GM19238 (cell line): ENCODE measurements around the gene CPXM2.

ENCODE experiments used
- DNase-seq: peaks from one replicate; pipeline ENCODE4 v3.0.0; 2011; ENCODE audit warnings: low spot score; ENCODE audit not compliant: insufficient read length

The CPXM2 gene

DNA sequence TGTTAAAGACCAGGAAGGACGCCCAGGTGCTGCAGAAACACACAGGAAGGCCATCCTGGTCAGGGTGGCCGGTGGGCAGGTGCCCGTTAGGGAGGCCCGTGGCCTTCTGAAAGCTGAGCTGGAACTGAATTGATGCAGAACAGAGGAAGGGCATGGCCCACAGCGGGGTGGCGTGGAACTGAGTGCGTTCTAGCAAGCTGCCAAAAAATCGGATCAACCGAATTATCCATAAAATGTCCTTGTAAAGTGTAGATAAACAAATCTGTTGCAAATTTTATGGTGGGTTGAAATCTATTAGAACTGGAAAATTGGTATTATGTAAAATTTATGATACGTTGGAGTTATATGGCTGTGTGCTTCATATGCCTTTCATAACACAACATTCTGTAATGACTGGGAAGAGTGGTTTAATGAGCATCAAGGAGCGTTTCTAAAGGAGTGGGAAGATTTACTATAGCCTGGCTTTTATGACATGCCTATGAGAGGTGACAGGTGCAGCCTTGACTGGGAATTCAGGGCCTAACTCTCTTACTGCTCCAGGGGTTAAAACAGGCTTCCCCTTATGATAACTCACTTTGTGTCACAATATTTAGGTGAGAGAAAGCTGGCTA lies 117.4 kb downstream of the CPXM2 start:
- no peak for DNase-seq

DNA sequence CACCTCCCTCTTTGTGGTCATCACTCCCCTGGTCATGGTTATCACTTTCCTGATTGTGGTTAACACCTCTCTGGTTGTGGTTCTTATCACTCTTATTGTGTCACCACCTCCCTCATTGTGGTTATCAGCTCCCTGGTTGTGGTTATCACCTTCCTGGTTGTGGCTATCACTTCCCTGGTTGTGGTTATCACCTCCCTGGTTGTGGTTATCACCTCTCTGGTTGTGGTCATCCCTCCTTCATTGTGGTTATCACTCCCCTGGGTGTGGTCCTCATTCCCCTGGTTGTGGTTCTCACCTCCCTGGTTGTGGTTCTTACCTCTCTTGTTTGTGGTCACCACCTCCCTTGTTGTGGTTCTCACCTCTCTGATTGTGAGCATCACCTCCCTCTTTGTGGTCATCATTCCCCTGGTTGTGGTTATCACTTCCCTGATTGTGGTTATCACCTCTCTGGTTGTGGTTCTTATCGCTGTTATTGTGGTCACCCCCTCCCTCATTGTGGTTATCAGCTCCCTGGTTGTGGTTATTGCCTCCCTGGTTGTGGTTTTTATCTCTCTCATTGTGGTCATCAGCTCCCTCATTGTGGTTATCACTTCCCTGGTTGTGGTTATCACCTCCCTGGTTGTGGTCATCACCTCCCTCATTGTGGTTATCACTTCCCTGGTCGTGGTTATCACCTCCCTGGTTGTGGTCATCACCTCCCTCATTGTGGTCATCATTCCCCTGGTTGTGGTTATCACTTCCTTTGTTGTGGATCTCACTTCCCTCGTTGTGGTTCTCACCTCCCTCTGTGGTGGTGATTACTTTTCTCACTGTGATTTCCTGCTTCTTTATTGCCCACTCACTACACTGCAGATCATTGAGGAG lies 118.7 kb downstream of the CPXM2 start:
- no peak for DNase-seq

DNA sequence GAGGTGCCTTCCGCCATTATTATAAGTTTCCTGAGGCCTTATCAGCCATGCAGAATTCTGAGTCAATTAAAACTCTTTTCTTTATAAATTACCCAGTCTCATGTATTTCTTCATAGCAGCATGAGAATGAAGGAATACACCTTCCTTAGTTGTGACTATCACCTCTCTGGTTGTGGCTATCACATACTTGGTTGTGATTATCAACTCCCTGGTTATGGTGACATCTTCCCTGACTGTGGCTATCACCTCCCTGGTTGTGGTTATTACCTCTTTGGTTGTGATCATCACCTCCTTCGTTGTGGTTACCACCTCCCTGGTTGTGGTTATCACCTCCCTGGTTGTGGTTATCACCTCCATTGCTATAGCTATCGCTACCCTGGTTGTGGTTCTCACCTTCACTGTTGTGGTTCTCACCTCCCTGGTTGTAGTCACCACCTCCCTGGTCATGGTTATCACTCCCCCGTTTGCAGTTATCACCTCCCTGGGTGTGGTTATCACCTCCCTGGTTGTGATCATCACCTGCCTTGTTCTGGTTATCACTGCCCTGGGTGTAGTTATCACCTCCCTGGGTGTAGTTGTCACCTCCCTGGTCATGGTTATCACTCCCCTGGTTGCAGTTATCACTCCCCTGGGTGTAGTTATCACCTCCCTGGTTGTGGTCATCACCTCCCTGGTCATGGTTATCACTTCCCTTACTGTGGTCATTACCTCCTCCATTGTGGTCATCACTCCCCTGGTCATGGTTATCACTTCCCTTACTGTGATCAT lies 119.5 kb downstream of the CPXM2 start:
- DNase-seq = no peak

- DNase-seq = no peak
These were observed 122.0 kb downstream of the CPXM2 start for GRCh38 chr10:123769647-123770046.

- DNase-seq = no peak
These were observed 124.8 kb downstream of the CPXM2 start for GRCh38 chr10:123766761-123767160.

DNA sequence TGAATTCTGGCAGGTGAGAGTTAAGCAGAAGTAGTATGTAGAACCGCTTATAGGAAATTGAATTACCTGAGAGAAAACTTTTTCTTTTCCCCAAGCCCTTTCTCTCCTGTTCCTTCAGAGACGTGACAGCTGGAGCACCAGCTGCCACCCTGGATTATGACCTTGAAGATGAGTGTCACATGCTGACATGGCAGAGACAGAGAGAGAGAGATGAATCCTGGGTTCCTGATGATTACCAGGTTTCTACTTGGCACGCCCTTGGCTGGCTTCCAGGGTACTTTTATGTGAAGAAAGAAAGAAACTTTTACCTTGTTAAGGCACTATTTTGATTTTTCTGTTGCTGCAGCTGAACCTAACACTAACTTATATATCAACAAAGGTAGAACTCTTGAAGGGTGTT lies 125.6 kb downstream of the CPXM2 start:
- DNase-seq = no peak

DNA sequence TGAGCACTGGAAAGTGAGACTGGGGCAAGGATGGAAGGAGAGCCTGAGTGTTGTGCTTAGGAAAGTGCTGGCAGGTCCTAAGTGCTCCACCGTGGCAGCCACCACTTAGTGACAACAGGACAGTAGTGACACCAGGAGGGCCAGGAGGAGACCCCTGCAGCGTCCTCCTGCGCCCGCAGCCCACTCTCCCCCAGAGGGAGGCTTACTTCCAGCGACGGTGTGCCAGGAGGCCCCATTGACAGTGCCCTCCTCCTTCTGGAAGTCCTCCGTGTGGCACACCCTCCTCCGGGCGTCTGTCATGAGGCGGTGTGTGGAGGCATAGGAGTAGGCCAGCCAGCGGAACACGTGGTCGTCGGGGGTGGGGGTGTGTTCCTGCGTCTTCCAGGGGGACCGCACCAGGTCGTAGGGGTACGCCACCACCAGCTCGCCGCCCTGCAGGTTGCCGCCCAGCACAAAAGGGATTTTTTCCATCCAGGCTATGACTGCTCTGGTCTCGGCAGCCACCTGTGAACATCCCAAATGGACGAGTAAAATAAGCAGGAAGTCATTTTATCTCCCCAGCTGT lies 129.9 kb downstream of the CPXM2 start:
- DNase-seq = no peak

- DNase-seq = no peak
These were observed 130.6 kb downstream of the CPXM2 start for GRCh38 chr10:123761038-123761428.

DNA sequence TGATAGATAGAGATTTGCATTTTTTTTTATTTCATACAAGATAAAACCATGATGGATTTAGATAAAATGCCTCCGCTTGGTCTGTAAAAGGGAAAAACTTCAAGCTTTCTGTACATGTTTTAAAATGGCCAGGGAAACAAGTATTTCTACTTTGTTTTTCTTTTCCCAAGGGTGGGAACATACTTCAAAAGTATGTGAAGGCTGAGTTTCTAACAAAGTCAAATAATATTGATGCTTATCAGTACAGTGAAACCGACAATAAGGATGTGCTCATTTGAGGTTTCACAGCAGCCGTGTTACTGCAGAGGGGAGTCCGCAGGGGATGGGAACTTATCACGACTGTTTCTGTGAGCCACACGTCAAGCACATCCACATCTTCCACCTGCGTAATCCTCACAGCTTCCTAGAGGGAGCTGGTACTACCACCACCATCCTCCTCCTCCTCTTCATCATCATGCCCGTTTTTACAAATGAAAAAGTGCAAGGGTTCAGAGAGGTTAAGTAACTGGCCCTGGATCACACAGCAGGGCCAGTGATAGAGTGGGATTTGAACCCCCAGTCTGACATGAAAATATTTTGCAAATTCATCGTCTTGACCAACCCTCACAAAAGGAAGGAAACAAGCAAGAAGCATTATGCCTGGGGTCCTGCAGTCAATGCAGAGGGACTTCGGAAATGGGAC lies 131.1 kb downstream of the CPXM2 start:
- no peak for DNase-seq

GRCh38 chr10:123759501-123760031 lies 132.0 kb downstream of the CPXM2 start:
- DNase-seq = no peak

DNA sequence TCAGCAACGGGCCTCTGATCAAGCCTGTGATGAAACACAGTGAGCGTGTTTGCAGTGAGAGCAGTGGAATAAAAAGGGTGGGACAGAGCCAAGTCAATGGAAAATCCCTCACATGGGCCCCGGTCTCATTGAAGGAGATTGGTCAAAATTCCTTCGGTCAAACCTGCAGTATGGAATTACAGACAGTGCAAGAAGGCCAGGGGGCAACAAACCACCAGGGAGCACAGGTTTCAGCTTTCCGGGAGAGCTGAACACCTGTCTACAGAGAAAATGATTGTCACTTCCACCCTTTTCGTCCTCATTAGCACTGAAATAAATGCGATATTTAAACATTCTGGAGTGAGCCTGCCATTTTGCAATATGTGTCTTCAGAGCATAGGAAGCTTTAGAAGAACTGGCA lies 132.6 kb downstream of the CPXM2 start:
- no peak for DNase-seq

DNA sequence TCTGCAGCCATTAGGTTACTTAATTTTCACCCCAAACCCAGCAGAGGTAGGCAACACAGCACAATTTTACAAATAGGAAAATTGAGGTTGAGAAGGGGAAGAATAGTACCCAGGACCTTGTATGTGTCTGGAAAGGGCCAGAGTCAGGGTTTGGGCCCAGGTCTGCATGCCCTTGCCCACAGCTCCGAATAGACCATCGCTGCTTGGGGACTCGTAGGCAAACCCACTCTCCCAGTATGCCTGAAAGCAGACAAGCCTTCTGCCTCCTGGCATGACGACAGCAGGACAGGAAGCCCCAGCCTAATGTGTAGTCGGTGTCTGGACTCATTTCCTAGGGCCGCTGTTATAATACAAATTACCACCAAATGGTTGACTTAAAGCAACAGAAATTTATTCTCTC lies 133.8 kb downstream of the CPXM2 start:
- DNase-seq = no peak

DNA sequence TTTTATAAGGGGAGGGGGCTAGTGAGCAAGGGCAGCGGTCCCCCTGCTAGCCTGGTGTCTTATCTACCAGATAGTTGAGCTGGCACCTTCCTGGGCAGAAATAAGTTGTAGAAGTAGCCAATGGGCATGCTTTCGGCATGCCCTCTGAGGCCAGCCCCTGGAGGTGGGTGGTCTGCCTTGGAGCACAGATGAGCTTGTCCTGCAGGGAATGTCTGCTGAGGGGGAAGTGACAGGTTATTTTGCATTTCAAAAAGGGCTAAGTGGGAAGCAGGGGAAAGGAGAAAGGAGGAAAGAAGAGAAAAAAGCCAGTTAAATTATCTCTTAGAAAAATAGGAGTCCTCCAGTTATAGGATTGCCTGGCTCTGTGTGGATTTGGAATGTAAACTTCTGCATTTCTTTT lies 136.5 kb downstream of the CPXM2 start:
- no peak for DNase-seq

GRCh38 chr10:123754123-123754522 lies 137.5 kb downstream of the CPXM2 start:
- no peak for DNase-seq

DNA sequence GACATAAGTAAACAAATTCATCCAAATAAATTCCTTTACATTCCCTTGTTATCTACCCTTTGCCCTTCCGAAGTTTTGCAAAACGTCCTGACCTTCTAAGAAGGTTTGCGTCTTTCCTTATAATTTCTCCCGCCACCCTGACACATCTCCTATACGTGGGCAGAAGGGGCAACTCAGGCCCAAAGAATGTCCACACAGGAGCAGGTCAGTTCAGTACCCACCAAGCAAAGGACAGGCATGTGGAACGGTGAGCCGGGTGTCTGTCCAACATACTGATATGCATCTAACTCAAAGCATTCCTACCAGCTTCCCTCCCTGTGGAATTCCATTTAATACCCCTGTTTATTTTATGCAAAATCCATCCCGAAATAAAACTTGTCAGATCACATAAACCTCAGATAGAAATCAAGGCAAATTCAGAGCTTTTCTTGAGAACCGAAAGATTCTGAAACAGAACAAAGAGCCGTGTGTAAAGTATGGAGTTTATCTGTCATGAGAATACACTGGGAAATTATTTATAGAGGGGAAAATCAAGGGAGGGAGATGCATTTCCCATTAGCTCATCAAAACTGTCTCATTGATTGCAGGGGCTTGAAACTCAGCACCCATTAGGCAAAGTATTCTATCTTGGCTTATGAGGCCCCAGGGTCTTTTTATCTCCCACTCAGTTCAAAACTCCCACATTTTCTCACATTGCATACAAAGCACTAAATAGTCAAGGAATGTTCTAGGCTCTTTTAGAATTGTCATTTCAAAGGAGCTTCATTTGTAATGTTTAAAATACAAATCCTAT lies 140.1 kb downstream of the CPXM2 start:
- no peak for DNase-seq

DNA sequence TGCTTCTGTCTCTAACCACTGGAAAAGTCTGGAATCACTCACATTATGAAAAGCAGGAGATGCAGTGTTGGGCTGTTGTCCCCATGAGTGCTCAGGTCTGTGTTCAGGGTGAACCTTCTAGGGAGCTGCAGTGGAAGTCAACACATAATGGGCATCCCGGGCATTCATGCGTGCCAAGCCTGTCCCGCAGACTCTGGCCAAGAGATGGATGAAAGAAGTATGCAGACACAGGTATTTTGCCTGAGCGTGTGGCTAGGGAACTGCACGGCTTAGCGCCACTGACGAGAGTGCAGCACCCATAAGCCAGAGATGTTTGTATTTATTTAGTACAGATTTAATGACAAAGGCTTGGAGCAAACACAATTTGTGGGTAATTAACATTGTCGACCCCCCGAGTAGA lies 140.7 kb downstream of the CPXM2 start:
- no peak for DNase-seq

DNA sequence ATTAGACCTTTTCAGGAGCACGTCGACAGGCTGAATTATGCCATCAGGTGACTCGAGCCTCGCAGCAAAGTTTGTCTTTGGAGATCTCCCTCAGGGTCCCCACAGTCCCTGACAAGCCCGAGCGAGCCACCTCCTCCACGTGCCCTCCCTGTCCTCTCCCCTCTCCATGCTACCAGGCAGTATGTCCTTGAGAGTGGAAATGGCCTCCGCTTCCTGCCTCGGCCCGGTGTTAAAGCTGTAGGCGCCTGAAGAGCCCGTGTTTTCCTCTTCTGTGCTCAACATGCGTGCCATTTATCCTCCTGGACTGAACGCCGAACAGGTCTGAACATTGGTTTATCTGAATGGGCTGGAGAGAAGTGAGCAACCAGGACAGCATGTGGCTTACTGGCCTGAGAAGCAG lies 142.9 kb downstream of the CPXM2 start:
- no peak for DNase-seq

DNA sequence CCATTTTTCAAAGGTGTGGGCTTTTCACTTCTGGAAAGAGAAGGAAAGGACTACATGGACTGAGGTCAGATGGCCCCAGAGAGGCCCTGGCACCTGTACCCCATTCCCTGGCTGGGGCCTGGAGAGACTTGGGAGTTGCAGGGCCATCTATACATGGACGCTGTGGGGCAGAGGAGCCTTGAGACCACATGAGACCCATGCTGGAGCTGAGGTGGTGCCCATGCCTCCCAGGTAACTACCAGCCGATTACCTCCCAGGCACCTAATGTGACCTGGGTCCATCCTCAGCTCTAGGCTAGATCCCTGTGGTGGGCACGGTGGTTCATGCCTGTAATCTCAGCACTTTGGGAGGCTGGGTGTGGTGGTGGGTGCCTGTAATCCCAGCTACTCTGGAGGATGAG lies 144.2 kb downstream of the CPXM2 start:
- DNase-seq = no peak

DNA sequence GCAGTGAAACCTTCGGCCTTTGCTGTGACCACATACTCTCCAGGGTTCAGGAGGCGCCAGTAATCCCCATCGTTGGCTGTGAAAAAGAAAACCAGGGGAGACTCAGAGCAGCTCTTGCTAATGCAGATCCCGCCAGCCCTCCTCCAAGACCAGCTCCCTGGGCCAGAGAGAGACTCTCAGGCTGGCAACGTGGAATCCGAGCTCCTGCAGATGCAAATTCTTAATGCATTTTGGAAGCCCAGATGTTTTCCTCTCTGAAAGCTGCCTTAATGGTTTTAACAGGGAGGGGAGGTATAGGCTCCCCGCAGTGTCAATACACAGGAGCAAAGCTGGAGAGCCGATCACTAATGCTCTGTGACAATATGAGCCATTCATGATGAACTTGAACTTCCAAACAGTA lies 144.7 kb downstream of the CPXM2 start:
- no peak for DNase-seq

DNA sequence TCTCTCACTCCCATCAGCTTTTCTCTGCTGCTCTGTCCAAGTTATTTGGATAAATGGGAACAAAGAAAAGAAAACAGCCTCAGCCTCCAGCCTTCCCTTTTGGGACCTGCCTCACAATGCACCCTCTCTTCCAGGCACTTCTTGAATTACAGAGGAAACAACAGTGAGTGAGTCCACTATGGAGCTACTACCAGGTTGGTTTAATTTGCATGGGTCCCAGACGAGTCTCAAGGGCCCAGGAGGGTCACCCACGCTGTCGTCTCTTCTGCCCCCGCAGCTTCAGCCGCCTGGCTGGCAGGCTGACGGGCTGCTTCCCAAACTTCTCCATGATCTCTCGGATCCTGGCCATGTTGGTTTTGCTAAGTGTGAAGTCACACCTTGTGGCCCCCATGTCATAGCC lies 145.1 kb downstream of the CPXM2 start:
- DNase-seq = no peak
